A549 (cell line): ENCODE data around the gene BOLA3. TPM values are rescaled to one million over a fixed set of nuclear protein-coding genes. Genes with fewer than 3 reads are reported as not detected.
A peak's percentile ranks its signal among the peaks of the same experiment; 100 is the strongest.

Experiments
- ATAC-seq, 2 experiments: fragments of 200-7000 bp in 1 of 2; fragments of >200 bp in 1 of 2; cut with Nextera tagmentation in 1 of 2; cut with Tn5 transposase in 1 of 2; 3 replicates each; pipeline versions ENCODE4 v1.8.0 to v1.9.1; 2018 to 2020; ENCODE audit warnings: mild to moderate bottlenecking in 1 of 2, moderate library complexity in 1 of 2
- CTCF ChIA-PET: fragments of 300-600 bp; sonication (Branson Sonifier 250); formaldehyde crosslinking; extraction: SDS; loops from one replicate; lab custom pipeline; 2021; ENCODE audit warnings: antibody characterized with exemption, inconsistent platforms; lab: Yijun Ruan, JAX
- POLR2A ChIA-PET: fragments of 350-600 bp; formaldehyde crosslinking; extraction: SDS; loops from one replicate; lab custom pipeline; 2021; ENCODE audit warnings: antibody characterized with exemption, inconsistent platforms; lab: Yijun Ruan, JAX
- DNase-seq, 2 experiments: peaks; one replicate each; pipeline versions ENCODE4 v3.0.0 to v3.0.0-alpha.2; 2011 to 2016; ENCODE audit warnings: low read depth in 1 of 2, low spot score in 1 of 2
- FAIRE-seq: peaks from 2 replicates; lab custom pipeline; 2011; peaks lifted over from hg19 to GRCh38; lab: Jason Lieb, UNC
- H3K27ac ChIP-seq, 2 experiments: fragments of >200 bp; sonication (Bioruptor Twin); formaldehyde crosslinking; 3 replicates each; pipeline ENCODE4 v1.5.1; 2016 to 2017
- H3K4me1 ChIP-seq: fragments of >200 bp; sonication (Bioruptor Twin); formaldehyde crosslinking; 3 replicates; pipeline ENCODE4 v1.6.1; 2016
- H3K4me2 ChIP-seq: fragments of >200 bp; sonication (Bioruptor Twin); formaldehyde crosslinking; 3 replicates; pipeline ENCODE4 v1.6.1; 2016
- H3K4me3 ChIP-seq: fragments of >200 bp; sonication (Bioruptor Twin); formaldehyde crosslinking; 3 replicates; pipeline ENCODE4 v1.5.1; 2016
- H3K9me3 ChIP-seq: fragments of >200 bp; sonication (Bioruptor Twin); formaldehyde crosslinking; 3 replicates; pipeline ENCODE4 v1.6.1; 2016
- CTCF ChIP-seq: fragments of >200 bp; sonication (Bioruptor Twin); formaldehyde crosslinking; IDR thresholded peaks from 3 replicates; pipeline ENCODE4 v1.5.1; 2016
- FOSL2 ChIP-seq, 2 experiments: fragments of 450-650 bp in 1 of 2; fragments of >200 bp in 1 of 2; sonication (Bioruptor Twin) in 1 of 2; formaldehyde crosslinking; IDR thresholded peaks; 2 replicates each; pipeline versions ENCODE4 v1.5.0 to v1.6.1; 2016 to 2020; ENCODE audit warnings: mild to moderate bottlenecking in 1 of 2, moderate library complexity in 1 of 2
- HOXA7 ChIP-seq: fragments of 250-450 bp; sonication (Bioruptor Pico); IDR thresholded peaks from 2 replicates; pipeline ENCODE4 v1.5.0; 2020; ENCODE audit warnings: mild to moderate bottlenecking, moderate library complexity
- NFE2L2 ChIP-seq: fragments of 150-350 bp; conservative IDR thresholded peaks from 2 replicates; pipeline ENCODE4 v1.6.1; 2014; ENCODE audit warnings: low read length
- POLR2A ChIP-seq: IDR thresholded peaks from 2 replicates; pipeline ENCODE4 v1.6.1; 2012; ENCODE audit warnings: mild to moderate bottlenecking, low read length
- RAD21 ChIP-seq, 2 experiments: fragments of >200 bp in 1 of 2; sonication (Bioruptor Twin) in 1 of 2; formaldehyde crosslinking in 1 of 2; IDR thresholded peaks in 1 of 2; conservative IDR thresholded peaks in 1 of 2; 2 replicates in 1 of 2; 3 replicates in 1 of 2; pipeline ENCODE4 v1.6.1; 2012 to 2018; ENCODE audit warnings: inconsistent platforms in 1 of 2
- REST ChIP-seq: fragments of 200-600 bp; sonication (generic); IDR thresholded peaks from 2 replicates; pipeline ENCODE4 v1.6.1; 2016; ENCODE audit warnings: antibody characterized with exemption, mild to moderate bottlenecking, moderate library complexity
- SMC3 ChIP-seq: fragments of >200 bp; sonication (Bioruptor Twin); formaldehyde crosslinking; IDR thresholded peaks from 3 replicates; pipeline ENCODE4 v1.6.1; 2018; ENCODE audit warnings: inconsistent platforms
- ZFP36 ChIP-seq: fragments of 450-650 bp; IDR thresholded peaks from 2 replicates; pipeline ENCODE4 v1.6.1; 2014; ENCODE audit warnings: borderline replicate concordance; ENCODE audit not compliant: partially characterized antibody
- WGBS: methylation state at CpG from one replicate; pipeline ENCODE4 v1.1.6; 2017; ENCODE audit errors: missing lambda C conversion rate; 5-methylcytosine and 5-hydroxymethylcytosine counted together
- polyA plus RNA-seq, 4 experiments: library from polyadenylated mRNA; depleted of rRNA in 3 of 4; stranded (reverse); fragments of >200 nt; fragmentation: RNase III in 1 of 4; extraction: RNeasy Plus Mini Kit Qiagen cat#74134 plus additional on column Dnase treatment in 1 of 4; gene quantifications; 2 replicates in 3 of 4; 3 replicates in 1 of 4; pipeline ENCODE4 v1.2.3, GENCODE V29; 2011 to 2017
- TF ChIP-seq, protein P1 (sequence below): fragments of 250-450 bp; sonication (Bioruptor Pico); IDR thresholded peaks from 2 replicates; pipeline ENCODE4 v1.5.0; 2021; ENCODE audit warnings: mild to moderate bottlenecking, moderate library complexity, borderline replicate concordance
- TF ChIP-seq, protein P2 (sequence below): IDR thresholded peaks from 2 replicates; pipeline ENCODE4 v1.6.1; 2012

The BOLA3 gene
- polyA plus RNA-seq, 2 of the 4 experiments (the other 2 are of a cell fraction): 136 to 139 TPM

DNA sequence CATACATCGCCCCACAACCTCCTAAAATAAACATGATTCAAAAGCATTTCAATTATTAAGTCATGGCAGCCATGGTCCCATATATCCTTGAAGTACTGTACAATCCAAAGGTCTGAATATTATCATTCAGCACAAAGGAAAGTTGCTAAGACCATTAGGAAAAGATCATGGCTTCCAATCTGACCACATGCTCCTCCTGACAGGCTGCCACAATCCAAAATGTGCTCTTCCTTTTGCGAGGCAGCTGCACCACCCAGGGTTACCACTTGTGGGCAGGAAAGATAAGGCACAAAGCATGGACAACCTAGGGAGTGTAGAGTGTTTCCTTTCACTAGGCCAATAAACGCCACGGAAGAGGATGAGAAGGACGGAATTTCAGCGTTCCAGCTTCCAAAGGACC, 5.4 kb downstream of the BOLA3 start:
- peak; percentile 64 to 74; a peak in 5 of 6 replicates for ATAC-seq
- no peak overlapping the region for H3K4me3 ChIP-seq
- ChIA-PET POLR2A (interaction anchor here (1.3 kb wide), 1 partner anchor 314 kb away, joined by 3 read pairs; the partner anchor contains the start of gene STAMBP), CTCF (interaction anchor here (0.6 to 1.7 kb wide), 8 partner anchors 9 to 318 kb away, joined by 3 to 9 read pairs (median 3); no protein-coding TSS in a partner anchor)
- FAIRE-seq: peak; percentile 63
- H3K4me1 ChIP-seq: peaks cover 9% of the 10 kb centered on the region; the same call in 2 of the 3 replicates
- no peak for TF ChIP-seq SMC3
- TF ChIP-seq, protein P1, sequence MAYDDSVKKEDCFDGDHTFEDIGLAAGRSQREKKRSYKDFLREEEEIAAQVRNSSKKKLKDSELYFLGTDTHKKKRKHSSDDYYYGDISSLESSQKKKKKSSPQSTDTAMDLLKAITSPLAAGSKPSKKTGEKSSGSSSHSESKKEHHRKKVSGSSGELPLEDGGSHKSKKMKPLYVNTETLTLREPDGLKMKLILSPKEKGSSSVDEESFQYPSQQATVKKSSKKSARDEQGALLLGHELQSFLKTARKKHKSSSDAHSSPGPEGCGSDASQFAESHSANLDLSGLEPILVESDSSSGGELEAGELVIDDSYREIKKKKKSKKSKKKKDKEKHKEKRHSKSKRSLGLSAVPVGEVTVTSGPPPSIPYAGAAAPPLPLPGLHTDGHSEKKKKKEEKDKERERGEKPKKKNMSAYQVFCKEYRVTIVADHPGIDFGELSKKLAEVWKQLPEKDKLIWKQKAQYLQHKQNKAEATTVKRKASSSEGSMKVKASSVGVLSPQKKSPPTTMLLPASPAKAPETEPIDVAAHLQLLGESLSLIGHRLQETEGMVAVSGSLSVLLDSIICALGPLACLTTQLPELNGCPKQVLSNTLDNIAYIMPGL (CRISPR knock-in tag): no peak
- TF ChIP-seq, protein P2, sequence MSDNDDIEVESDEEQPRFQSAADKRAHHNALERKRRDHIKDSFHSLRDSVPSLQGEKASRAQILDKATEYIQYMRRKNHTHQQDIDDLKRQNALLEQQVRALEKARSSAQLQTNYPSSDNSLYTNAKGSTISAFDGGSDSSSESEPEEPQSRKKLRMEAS: peak; percentile 40; the same call in 1 of the 2 replicates
- no peak for TF ChIP-seq REST
- no peak for TF ChIP-seq POLR2A
- no peak for TF ChIP-seq FOSL2 (IDR thresholded peaks at IDR 0.05)
- TF ChIP-seq FOSL2 (CRISPR knock-in tag; IDR thresholded peaks at IDR 0.05): no peak
- TF ChIP-seq NFE2L2: no peak; the same call in 1 of the 2 replicates
- TF ChIP-seq HOXA7 (CRISPR knock-in tag): no peak
- no peak for TF ChIP-seq ZFP36
- TF ChIP-seq RAD21 (conservative IDR thresholded peaks at IDR 0.05 in 1 of 2, IDR thresholded peaks at IDR 0.05 in 1 of 2): peak in 1 of 2 experiments; percentile 30; a peak in 1 of 5 replicates
- no peaks in the 10 kb centered on the region for H3K9me3 ChIP-seq
- no peak overlapping the region for H3K27ac ChIP-seq
- H3K4me2 ChIP-seq: no peak overlapping the region
- DNase-seq: peak; percentile 41 to 62
- WGBS: 74% methylated on average over 6 of the region's 6 CpGs

DNA sequence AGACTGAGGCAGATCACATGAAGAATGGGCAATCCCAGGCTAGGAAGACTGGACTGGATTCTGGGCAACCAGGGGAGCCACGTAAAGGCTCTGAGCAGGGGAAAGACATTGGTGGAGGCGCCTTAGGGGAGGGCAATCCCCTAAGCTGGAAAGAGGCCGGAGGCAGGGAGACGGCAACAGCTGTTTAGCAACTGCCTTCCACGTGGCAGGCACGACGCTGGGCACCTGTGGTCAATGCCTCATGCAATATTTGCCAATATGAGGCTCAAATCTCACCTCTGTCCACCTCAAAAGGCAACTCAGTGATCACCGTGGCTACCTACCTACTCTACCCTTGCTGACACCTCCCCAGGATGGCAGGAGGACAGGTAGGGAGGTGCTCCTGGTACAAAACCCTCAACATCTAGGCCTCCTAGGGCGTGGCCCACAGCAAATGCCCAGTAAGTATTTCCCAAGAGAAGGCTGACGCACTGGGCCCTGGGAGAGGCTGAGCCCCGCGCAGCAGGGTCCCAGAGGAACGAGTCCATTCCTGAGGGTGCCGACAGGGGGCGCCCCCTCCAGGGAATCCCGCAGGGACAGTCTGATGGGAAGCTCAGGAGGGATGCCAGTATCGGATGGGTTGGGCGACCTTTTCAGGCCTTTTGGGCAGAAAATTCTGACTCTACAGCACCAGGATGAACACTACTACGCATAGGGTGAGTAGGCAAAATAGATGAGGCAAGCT, 8.9 kb downstream of the BOLA3 start:
- FAIRE-seq (no peak), ATAC-seq (peak; percentile 41 to 82; a peak in 4 of 6 replicates), DNase-seq (no peak)
- Histone ChIP-seq H3K4me1 (no peaks in the 10 kb centered on the region), H3K4me2 (no peak overlapping the region), H3K9me3 (no peaks in the 10 kb centered on the region), H3K27ac (no peak overlapping the region), H3K4me3 (no peak overlapping the region)
- TF ChIP-seq CTCF (peak; percentile 53), POLR2A (no peak), RAD21 (conservative IDR thresholded peaks at IDR 0.05 in 1 of 2, IDR thresholded peaks at IDR 0.05 in 1 of 2) (peak in 1 of 2 experiments; percentile 28; a peak in 1 of 5 replicates)
- WGBS: 88% methylated on average over 16 of the region's 19 CpGs
- ChIA-PET CTCF (interaction anchor here (0.6 to 2.9 kb wide), 13 partner anchors 9 to 358 kb away, joined by 3 to 34 read pairs (median 4); partner anchors contain the start of gene BOLA3), POLR2A (interaction anchor here (0.8 to 1.2 kb wide), 3 partner anchors 18 to 212 kb away, joined by 3 to 5 read pairs (median 3); partner anchors contain the start of gene MOB1A)
